KMS-11 (cell line): ENCODE measurements around the gene DRD4.

Experiments
- H2AFZ ChIP-seq: fragments of 200-600 bp; sonication (generic); 2 replicates; pipeline ENCODE4 v1.6.1; 2016; ENCODE audit warnings: antibody characterized with exemption, mixed run types, low read depth
- H3K27ac ChIP-seq: fragments of 200-600 bp; sonication (generic); 2 replicates; pipeline ENCODE4 v1.6.1; 2016; ENCODE audit warnings: mild to moderate bottlenecking, mixed run types
- H3K27me3 ChIP-seq: fragments of 200-600 bp; sonication (generic); 2 replicates; pipeline ENCODE4 v1.6.1; 2017; ENCODE audit warnings: mild to moderate bottlenecking, low read depth, mixed run types, moderate library complexity; ENCODE audit not compliant: insufficient read depth
- H3K36me3 ChIP-seq: fragments of 200-600 bp; sonication (generic); 2 replicates; pipeline ENCODE4 v1.6.1; 2017; ENCODE audit warnings: mild to moderate bottlenecking, mixed run types; ENCODE audit not compliant: insufficient read depth
- H3K4me1 ChIP-seq: fragments of 200-600 bp; sonication (generic); 2 replicates; pipeline ENCODE4 v1.6.1; 2016; ENCODE audit warnings: mild to moderate bottlenecking, low read depth, mixed run types; ENCODE audit not compliant: poor library complexity, severe bottlenecking
- H3K4me2 ChIP-seq: fragments of 200-600 bp; sonication (generic); 2 replicates; pipeline ENCODE4 v1.7.0; 2016; ENCODE audit warnings: mild to moderate bottlenecking, mixed run types
- H3K4me3 ChIP-seq: fragments of 200-600 bp; sonication (generic); IDR thresholded peaks from 2 replicates; pipeline ENCODE4 v1.6.1; 2017; ENCODE audit warnings: low read depth, low read length, mixed read lengths; ENCODE audit not compliant: insufficient read depth
- H3K79me2 ChIP-seq: fragments of 200-600 bp; sonication (generic); 2 replicates; pipeline ENCODE4 v1.6.1; 2016; ENCODE audit warnings: low read depth, mixed run types; ENCODE audit not compliant: insufficient read depth
- H3K9ac ChIP-seq: fragments of 200-600 bp; sonication (generic); 2 replicates; pipeline ENCODE4 v1.6.1; 2016; ENCODE audit warnings: mild to moderate bottlenecking, mixed run types
- H4K20me1 ChIP-seq: fragments of 200-600 bp; sonication (generic); 2 replicates; pipeline ENCODE4 v1.6.1; 2016; ENCODE audit warnings: mild to moderate bottlenecking, mixed run types; ENCODE audit not compliant: insufficient read depth
- CTCF ChIP-seq: fragments of 200-600 bp; sonication (generic); conservative IDR thresholded peaks from 2 replicates; pipeline ENCODE4 v1.6.1; 2017; ENCODE audit warnings: low read depth, mild to moderate bottlenecking, antibody characterized with exemption, low read length, moderate library complexity, mixed read lengths

The DRD4 gene

GRCh38 chr11:679271-680207 lies 42.5 kb downstream of the DRD4 start:
- H3K27ac ChIP-seq: no peak overlapping the region
- H3K79me2 ChIP-seq: no peaks in the 10 kb centered on the region
- no peak overlapping the region for H3K4me2 ChIP-seq
- H3K36me3 ChIP-seq: no peaks in the 10 kb centered on the region
- H3K27me3 ChIP-seq: no peaks in the 10 kb centered on the region
- no peak for TF ChIP-seq CTCF
- no peak overlapping the region for H3K4me3 ChIP-seq
- H3K4me1 ChIP-seq: no peaks in the 10 kb centered on the region
- H3K9ac ChIP-seq: no peak overlapping the region
- no peaks in the 10 kb centered on the region for H4K20me1 ChIP-seq
- H2AFZ ChIP-seq: no peak overlapping the region

- Histone ChIP-seq H3K4me3 (no peak overlapping the region), H3K36me3 (no peaks in the 10 kb centered on the region), H3K4me1 (no peaks in the 10 kb centered on the region), H3K9ac (no peak overlapping the region), H2AFZ (no peak overlapping the region), H3K79me2 (no peaks in the 10 kb centered on the region), H3K4me2 (no peak overlapping the region), H3K27me3 (no peaks in the 10 kb centered on the region), H3K27ac (no peak overlapping the region), H4K20me1 (no peaks in the 10 kb centered on the region)
- no peak for TF ChIP-seq CTCF
These were observed 43.4 kb downstream of the DRD4 start for GRCh38 chr11:680476-680875.

- Histone ChIP-seq H3K36me3 (no peaks in the 10 kb centered on the region; the same call in 1 of the 2 replicates), H3K27ac (no peak overlapping the region), H3K4me3 (no peak overlapping the region), H2AFZ (no peak overlapping the region), H3K4me1 (no peaks in the 10 kb centered on the region), H3K9ac (no peak overlapping the region), H3K4me2 (no peak overlapping the region), H3K27me3 (no peaks in the 10 kb centered on the region), H4K20me1 (no peaks in the 10 kb centered on the region), H3K79me2 (no peaks in the 10 kb centered on the region)
- no peak for TF ChIP-seq CTCF
These were observed 43.9 kb downstream of the DRD4 start for GRCh38 chr11:680970-681369.

- no peak overlapping the region for H3K4me2 ChIP-seq
- TF ChIP-seq CTCF: no peak
- H3K79me2 ChIP-seq: peaks cover 17% of the 10 kb centered on the region; the same call in 1 of the 2 replicates
- H3K27ac ChIP-seq: no peak overlapping the region
- H2AFZ ChIP-seq: no peak overlapping the region
- H3K9ac ChIP-seq: no peak overlapping the region
- H3K4me3 ChIP-seq: no peak overlapping the region
- no peaks in the 10 kb centered on the region for H3K27me3 ChIP-seq
- H4K20me1 ChIP-seq: no peaks in the 10 kb centered on the region
- no peaks in the 10 kb centered on the region; the same call in 1 of the 2 replicates for H3K36me3 ChIP-seq
- peaks cover 9% of the 10 kb centered on the region for H3K4me1 ChIP-seq
These were observed 49.6 kb downstream of the DRD4 start for GRCh38 chr11:686451-687243.
